HepG2 (cell line): ENCODE results near the gene INPP5E. TPM values are rescaled to one million over a fixed set of nuclear protein-coding genes. Genes with fewer than 3 reads are reported as not detected.

Source experiments
- GATA4 ChIP-seq: sonication (generic); IDR thresholded peaks from 2 replicates; pipeline ENCODE4 v1.6.1; 2016; ENCODE audit warnings: antibody characterized with exemption, low read depth, borderline replicate concordance
- HNF1B ChIP-seq: sonication (generic); formaldehyde crosslinking; IDR thresholded peaks from 2 replicates; pipeline ENCODE4 v1.5.1; 2020; ENCODE audit warnings: mild to moderate bottlenecking, moderate library complexity, missing genetic modification reagents
- HNRNPUL1 ChIP-seq: fragments of 200-400 bp; formaldehyde crosslinking; IDR thresholded peaks from 2 replicates; pipeline ENCODE4 v1.6.1; 2017; ENCODE audit warnings: low read depth, mild to moderate bottlenecking, low read length, moderate library complexity
- NCOA1 ChIP-seq: sonication (generic); formaldehyde crosslinking; IDR thresholded peaks from 2 replicates; pipeline ENCODE4 v1.9.0; 2021; ENCODE audit warnings: missing genetic modification reagents
- NCOR1 ChIP-seq: fragments of 200-600 bp; sonication (generic); IDR thresholded peaks from 2 replicates; pipeline ENCODE4 v1.7.0; 2017; ENCODE audit warnings: antibody characterized with exemption, low read length, borderline replicate concordance
- PAX8 ChIP-seq: sonication (generic); formaldehyde crosslinking; IDR thresholded peaks from 2 replicates; pipeline ENCODE4 v1.8.0; 2022; ENCODE audit warnings: mild to moderate bottlenecking, missing genetic modification reagents, borderline replicate concordance
- PTBP1 ChIP-seq: fragments of 200-400 bp; formaldehyde crosslinking; IDR thresholded peaks from 2 replicates; pipeline ENCODE4 v1.6.1; 2018; ENCODE audit warnings: low read length, low read depth; ENCODE audit not compliant: poor library complexity, severe bottlenecking
- RARG ChIP-seq: sonication (generic); formaldehyde crosslinking; IDR thresholded peaks from 2 replicates; pipeline ENCODE4 v1.4.0; 2020; ENCODE audit warnings: low read depth, mild to moderate bottlenecking, missing genetic modification reagents
- SIN3A ChIP-seq: IDR thresholded peaks from 2 replicates; pipeline ENCODE4 v1.6.1; 2011; ENCODE audit warnings: low read depth, mild to moderate bottlenecking, control low read depth, low read length, borderline replicate concordance
- SMARCC2 ChIP-seq: fragments of 450-650 bp; IDR thresholded peaks from 2 replicates; pipeline ENCODE4 v1.6.1; 2017; ENCODE audit warnings: antibody characterized with exemption, mild to moderate bottlenecking
- SP4 ChIP-seq: sonication (generic); formaldehyde crosslinking; IDR thresholded peaks from 2 replicates; pipeline ENCODE4 v1.8.1; 2023; ENCODE audit warnings: mild to moderate bottlenecking, missing genetic modification reagents
- TCF12 ChIP-seq, 2 experiments: fragments of 450-650 bp in 1 of 2; sonication (generic) in 1 of 2; formaldehyde crosslinking in 1 of 2; IDR thresholded peaks; 2 replicates each; pipeline versions ENCODE4 v1.6.1 to v1.8.0; 2017 to 2022; ENCODE audit warnings: antibody characterized with exemption in 1 of 2, mild to moderate bottlenecking in 1 of 2, missing genetic modification reagents in 1 of 2, moderate library complexity in 1 of 2
- THAP8 ChIP-seq: sonication (generic); formaldehyde crosslinking; IDR thresholded peaks from 2 replicates; pipeline ENCODE4 v1.5.1; 2020; ENCODE audit warnings: missing genetic modification reagents, mild to moderate bottlenecking, borderline replicate concordance
- ZHX1 ChIP-seq: sonication (generic); formaldehyde crosslinking; IDR thresholded peaks from 2 replicates; pipeline ENCODE4 v1.8.1; 2022; ENCODE audit warnings: low read depth, mild to moderate bottlenecking, missing genetic modification reagents
- ZNF121 ChIP-seq: sonication (generic); formaldehyde crosslinking; IDR thresholded peaks from 2 replicates; pipeline ENCODE4 v1.5.0; 2020; ENCODE audit warnings: mild to moderate bottlenecking, missing genetic modification reagents
- ZNF343 ChIP-seq: sonication (generic); formaldehyde crosslinking; IDR thresholded peaks from 2 replicates; pipeline ENCODE4 v1.4.0; 2020; ENCODE audit warnings: mild to moderate bottlenecking, missing genetic modification reagents
- ZNF460 ChIP-seq: sonication (generic); formaldehyde crosslinking; IDR thresholded peaks from 2 replicates; pipeline ENCODE4 v1.5.1; 2020; ENCODE audit warnings: missing genetic modification reagents, mild to moderate bottlenecking, borderline replicate concordance
- ZNF749 ChIP-seq: sonication (generic); formaldehyde crosslinking; IDR thresholded peaks from 2 replicates; pipeline ENCODE4 v1.8.0; 2022; ENCODE audit warnings: mild to moderate bottlenecking, missing genetic modification reagents, moderate library complexity, borderline replicate concordance
- ZSCAN29 ChIP-seq: sonication (generic); formaldehyde crosslinking; conservative IDR thresholded peaks from 2 replicates; pipeline ENCODE4 v1.4.0; 2020; ENCODE audit warnings: mild to moderate bottlenecking, missing genetic modification reagents
- ZSCAN9 ChIP-seq: IDR thresholded peaks from 2 replicates; pipeline ENCODE4 v1.6.1; 2016; ENCODE audit warnings: borderline replicate concordance
- polyA plus RNA-seq, 8 experiments: library from polyadenylated mRNA; depleted of rRNA in 3 of 8; stranded (reverse) in 7 of 8; unstranded in 1 of 8; fragments of >200 nt; fragmentation: Illumina TruSeq in 4 of 8; extraction: Trizol in 4 of 8; gene quantifications; 2 replicates each; pipeline versions ENCODE4 v1.2.1 to v1.2.3, GENCODE V29; 2011 to 2016; ENCODE audit warnings: low read depth in 4 of 8, missing spikeins in 1 of 8, mixed read lengths in 1 of 8; ENCODE audit not compliant: insufficient read depth in 1 of 8
- total RNA-seq, 5 experiments: library from RNA; depleted of rRNA; stranded (reverse); fragments of >200 nt; fragmentation: Illumina TruSeq; extraction: Trizol; gene quantifications; 2 replicates each; pipeline ENCODE4 v1.2.3, GENCODE V29; 2016; ENCODE audit warnings: low read depth in 1 of 5
- TF ChIP-seq, protein P1 (sequence below): sonication (generic); formaldehyde crosslinking; IDR thresholded peaks from 2 replicates; pipeline ENCODE4 v1.4.0; 2020; ENCODE audit warnings: missing genetic modification reagents, mild to moderate bottlenecking, borderline replicate concordance

Gene INPP5E
- total and polyA plus RNA-seq, 2 of the 13 experiments (the other 11 are each of a cell fraction or from before 2014, with no cell fraction given) = 5.5 TPM

- TF ChIP-seq, protein P1, sequence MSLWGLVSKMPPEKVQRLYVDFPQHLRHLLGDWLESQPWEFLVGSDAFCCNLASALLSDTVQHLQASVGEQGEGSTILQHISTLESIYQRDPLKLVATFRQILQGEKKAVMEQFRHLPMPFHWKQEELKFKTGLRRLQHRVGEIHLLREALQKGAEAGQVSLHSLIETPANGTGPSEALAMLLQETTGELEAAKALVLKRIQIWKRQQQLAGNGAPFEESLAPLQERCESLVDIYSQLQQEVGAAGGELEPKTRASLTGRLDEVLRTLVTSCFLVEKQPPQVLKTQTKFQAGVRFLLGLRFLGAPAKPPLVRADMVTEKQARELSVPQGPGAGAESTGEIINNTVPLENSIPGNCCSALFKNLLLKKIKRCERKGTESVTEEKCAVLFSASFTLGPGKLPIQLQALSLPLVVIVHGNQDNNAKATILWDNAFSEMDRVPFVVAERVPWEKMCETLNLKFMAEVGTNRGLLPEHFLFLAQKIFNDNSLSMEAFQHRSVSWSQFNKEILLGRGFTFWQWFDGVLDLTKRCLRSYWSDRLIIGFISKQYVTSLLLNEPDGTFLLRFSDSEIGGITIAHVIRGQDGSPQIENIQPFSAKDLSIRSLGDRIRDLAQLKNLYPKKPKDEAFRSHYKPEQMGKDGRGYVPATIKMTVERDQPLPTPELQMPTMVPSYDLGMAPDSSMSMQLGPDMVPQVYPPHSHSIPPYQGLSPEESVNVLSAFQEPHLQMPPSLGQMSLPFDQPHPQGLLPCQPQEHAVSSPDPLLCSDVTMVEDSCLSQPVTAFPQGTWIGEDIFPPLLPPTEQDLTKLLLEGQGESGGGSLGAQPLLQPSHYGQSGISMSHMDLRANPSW (CRISPR knock-in tag) = no peak
- TF ChIP-seq ZNF343 (CRISPR knock-in tag) = no peak
- TF ChIP-seq NCOA1 (CRISPR knock-in tag) = no peak
- TF ChIP-seq SMARCC2 = no peak
- TF ChIP-seq SP4 (CRISPR knock-in tag) = no peak
- no peak for TF ChIP-seq ZNF460 (CRISPR knock-in tag)
- no peak for TF ChIP-seq PAX8
- no peak for TF ChIP-seq PTBP1
- TF ChIP-seq HNRNPUL1 = no peak
- no peak for TF ChIP-seq NCOR1
- TF ChIP-seq RARG (CRISPR knock-in tag) = no peak
- TF ChIP-seq ZNF121 (CRISPR knock-in tag) = no peak
- TF ChIP-seq ZNF749 (CRISPR knock-in tag) = no peak
- no peak for TF ChIP-seq TCF12 (IDR thresholded peaks at IDR 0.05)
- TF ChIP-seq TCF12 (CRISPR knock-in tag; IDR thresholded peaks at IDR 0.05) = no peak; the same call in 1 of the 2 replicates
- TF ChIP-seq ZHX1 (CRISPR knock-in tag) = no peak
- TF ChIP-seq HNF1B = no peak
- no peak for TF ChIP-seq ZSCAN9 (CRISPR knock-in tag)
- TF ChIP-seq THAP8 (CRISPR knock-in tag) = no peak
- TF ChIP-seq SIN3A = no peak
- no peak for TF ChIP-seq ZSCAN29 (CRISPR knock-in tag)
- no peak for TF ChIP-seq GATA4
These were observed 831 bp downstream of the INPP5E start (continued) for GRCh38 chr9:136438548-136439480.
